Gastroesophageal sphincter (tissue), 3 donors: ENCODE measurements around the gene VPS13D.

Experiments used
- EP300 ChIP-seq: sonication (generic); formaldehyde crosslinking; IDR thresholded peaks from one replicate; pipeline ENCODE4 v1.6.1; 2017; ENCODE audit warnings: antibody characterized with exemption, mild to moderate bottlenecking
- POLR2A ChIP-seq, 2 donors: fragments of 450-650 bp; IDR thresholded peaks; one replicate each; pipeline ENCODE4 v1.6.1; 2017; ENCODE audit warnings: antibody characterized with exemption in 2 of 2, mild to moderate bottlenecking in 2 of 2, moderate library complexity in 1 of 2
- POLR2AphosphoS5 ChIP-seq: sonication (generic); formaldehyde crosslinking; IDR thresholded peaks from one replicate; pipeline ENCODE4 v1.6.1; 2017; ENCODE audit warnings: antibody characterized with exemption
- TF ChIP-seq, protein P1 (sequence below), 4 experiments: fragments of 200-600 bp in 2 of 4; fragments of 450-650 bp in 2 of 4; sonication (generic) in 1 of 4; IDR thresholded peaks; one replicate each; pipeline ENCODE4 v1.5.1; 2017 to 2019; ENCODE audit warnings: antibody characterized with exemption in 4 of 4, mild to moderate bottlenecking in 2 of 4, moderate library complexity in 2 of 4

DNA sequence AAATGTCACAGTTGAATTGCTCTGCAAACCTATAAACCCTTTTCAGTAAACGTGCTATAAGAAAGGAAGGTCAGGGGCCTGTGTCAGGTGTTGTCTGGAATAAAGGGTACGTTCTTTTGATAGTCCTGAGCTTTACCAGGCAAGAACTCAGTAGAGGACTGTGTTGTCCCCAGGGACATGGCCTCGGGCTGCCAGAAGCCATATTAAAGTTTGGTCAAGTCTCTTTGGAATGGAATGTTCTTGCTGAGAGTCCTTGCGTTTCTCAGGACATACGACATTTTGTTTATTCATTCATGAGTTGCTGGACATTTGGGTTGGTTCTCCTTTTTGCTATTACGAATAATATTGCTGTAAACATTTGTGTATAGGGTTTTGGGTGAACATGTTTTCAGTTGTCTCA is 16.8 kb downstream of the VPS13D start:
- TF ChIP-seq, protein P1, sequence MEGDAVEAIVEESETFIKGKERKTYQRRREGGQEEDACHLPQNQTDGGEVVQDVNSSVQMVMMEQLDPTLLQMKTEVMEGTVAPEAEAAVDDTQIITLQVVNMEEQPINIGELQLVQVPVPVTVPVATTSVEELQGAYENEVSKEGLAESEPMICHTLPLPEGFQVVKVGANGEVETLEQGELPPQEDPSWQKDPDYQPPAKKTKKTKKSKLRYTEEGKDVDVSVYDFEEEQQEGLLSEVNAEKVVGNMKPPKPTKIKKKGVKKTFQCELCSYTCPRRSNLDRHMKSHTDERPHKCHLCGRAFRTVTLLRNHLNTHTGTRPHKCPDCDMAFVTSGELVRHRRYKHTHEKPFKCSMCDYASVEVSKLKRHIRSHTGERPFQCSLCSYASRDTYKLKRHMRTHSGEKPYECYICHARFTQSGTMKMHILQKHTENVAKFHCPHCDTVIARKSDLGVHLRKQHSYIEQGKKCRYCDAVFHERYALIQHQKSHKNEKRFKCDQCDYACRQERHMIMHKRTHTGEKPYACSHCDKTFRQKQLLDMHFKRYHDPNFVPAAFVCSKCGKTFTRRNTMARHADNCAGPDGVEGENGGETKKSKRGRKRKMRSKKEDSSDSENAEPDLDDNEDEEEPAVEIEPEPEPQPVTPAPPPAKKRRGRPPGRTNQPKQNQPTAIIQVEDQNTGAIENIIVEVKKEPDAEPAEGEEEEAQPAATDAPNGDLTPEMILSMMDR (IDR thresholded peaks at IDR 0.05) = no peak
- no peak for TF ChIP-seq POLR2A (IDR thresholded peaks at IDR 0.05)
- TF ChIP-seq EP300 = no peak
- no peak for TF ChIP-seq POLR2AphosphoS5
